Right lobe of liver (tissue), 4 donors: Measurements from ENCODE around the gene BRD1.

Experiments used
- POLR2A ChIP-seq: fragments of 450-650 bp; IDR thresholded peaks from one replicate; pipeline ENCODE4 v1.6.1; 2017; ENCODE audit warnings: antibody characterized with exemption, mild to moderate bottlenecking
- TF ChIP-seq, protein P1 (sequence below), 4 donors: fragments of 200-600 bp in 3 of 4; fragments of 450-650 bp in 1 of 4; IDR thresholded peaks; one replicate each; pipeline versions ENCODE4 v1.5.1 to v1.8.0; 2016 to 2022; ENCODE audit warnings: antibody characterized with exemption in 4 of 4, mild to moderate bottlenecking in 2 of 4
- donor health status: DM: no; HTN: no; CAD: no.
- donor health status: DM: no; HTN: no; CAD: no.
- donor health status: DM: no; HTN: yes; CAD: no.

DNA sequence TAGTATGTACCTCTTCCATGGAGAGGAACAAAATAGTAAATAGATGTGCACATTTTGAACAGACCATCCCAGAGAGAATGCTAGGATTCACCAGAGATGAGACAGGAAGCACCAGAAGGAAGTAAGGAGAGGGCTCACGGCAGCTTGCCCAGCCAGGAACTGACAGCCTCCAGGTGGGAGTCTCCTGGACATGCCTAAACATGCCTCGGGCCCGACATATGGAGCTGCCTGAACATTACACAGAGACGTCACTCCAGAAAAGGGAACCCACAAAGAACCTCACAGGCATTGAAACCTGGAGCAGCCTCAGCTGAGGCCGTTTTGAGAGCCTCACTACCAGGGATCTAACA is 67.4 kb downstream of the BRD1 start:
- TF ChIP-seq POLR2A: no peak
- TF ChIP-seq, protein P1, sequence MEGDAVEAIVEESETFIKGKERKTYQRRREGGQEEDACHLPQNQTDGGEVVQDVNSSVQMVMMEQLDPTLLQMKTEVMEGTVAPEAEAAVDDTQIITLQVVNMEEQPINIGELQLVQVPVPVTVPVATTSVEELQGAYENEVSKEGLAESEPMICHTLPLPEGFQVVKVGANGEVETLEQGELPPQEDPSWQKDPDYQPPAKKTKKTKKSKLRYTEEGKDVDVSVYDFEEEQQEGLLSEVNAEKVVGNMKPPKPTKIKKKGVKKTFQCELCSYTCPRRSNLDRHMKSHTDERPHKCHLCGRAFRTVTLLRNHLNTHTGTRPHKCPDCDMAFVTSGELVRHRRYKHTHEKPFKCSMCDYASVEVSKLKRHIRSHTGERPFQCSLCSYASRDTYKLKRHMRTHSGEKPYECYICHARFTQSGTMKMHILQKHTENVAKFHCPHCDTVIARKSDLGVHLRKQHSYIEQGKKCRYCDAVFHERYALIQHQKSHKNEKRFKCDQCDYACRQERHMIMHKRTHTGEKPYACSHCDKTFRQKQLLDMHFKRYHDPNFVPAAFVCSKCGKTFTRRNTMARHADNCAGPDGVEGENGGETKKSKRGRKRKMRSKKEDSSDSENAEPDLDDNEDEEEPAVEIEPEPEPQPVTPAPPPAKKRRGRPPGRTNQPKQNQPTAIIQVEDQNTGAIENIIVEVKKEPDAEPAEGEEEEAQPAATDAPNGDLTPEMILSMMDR (IDR thresholded peaks at IDR 0.05): no peak
